GM21619 (cell line): ENCODE results near the gene LPAR6.

ENCODE experiments used
- ATAC-seq: cut with Tn5 transposase; IDR thresholded peaks from one replicate; pipeline ENCODE4 v1.9.1; 2021; ENCODE audit not compliant: unreplicated experiment

LPAR6 gene

GRCh38 chr13:48377857-48378256, 35.1 kb downstream of the LPAR6 start:
- no peak for ATAC-seq

DNA sequence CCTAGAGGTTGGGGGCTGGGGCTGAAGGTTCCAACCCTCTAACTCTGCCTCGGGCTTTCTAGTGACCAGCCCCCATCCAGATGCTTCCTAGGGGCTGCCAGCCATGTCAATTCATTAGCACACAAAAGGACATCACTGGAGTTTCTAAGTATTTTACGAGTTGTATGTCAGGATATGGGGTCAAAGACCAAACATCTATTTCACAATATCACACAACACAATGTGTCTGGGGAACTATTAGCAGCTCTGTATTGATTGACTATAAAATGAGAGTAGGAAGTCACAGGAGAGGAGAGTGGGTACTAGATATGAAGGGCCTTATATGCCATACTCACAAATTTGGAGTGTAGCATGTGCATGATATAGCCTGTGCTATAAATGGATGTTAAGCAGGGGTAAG, 42.1 kb downstream of the LPAR6 start:
- no peak for ATAC-seq

DNA sequence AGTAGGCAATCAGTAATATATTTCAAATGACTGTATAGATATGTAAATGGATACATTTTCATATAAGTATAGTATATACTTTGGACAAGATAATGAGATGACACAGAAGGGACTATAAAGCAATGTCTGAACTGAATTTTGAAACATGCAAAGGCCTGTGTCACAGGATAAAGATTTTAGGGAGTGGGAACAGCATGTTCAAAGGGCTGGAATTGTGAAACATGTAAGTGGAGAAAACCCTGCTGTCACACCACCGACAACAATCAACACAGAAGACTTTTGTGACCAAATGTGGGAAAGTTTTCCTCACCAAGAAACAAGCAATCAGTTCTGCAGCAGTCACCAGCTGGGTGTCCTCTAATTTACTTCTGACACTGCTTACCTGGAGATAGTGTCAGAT, 42.9 kb downstream of the LPAR6 start:
- no peak for ATAC-seq
